ENCODE results near the gene MDGA2. TPM values are rescaled to one million over a fixed set of nuclear protein-coding genes. Genes with fewer than 3 reads are reported as not detected.

Gene MDGA2
- total RNA-seq, 4 donors from 2014 or later = not detected

DNA sequence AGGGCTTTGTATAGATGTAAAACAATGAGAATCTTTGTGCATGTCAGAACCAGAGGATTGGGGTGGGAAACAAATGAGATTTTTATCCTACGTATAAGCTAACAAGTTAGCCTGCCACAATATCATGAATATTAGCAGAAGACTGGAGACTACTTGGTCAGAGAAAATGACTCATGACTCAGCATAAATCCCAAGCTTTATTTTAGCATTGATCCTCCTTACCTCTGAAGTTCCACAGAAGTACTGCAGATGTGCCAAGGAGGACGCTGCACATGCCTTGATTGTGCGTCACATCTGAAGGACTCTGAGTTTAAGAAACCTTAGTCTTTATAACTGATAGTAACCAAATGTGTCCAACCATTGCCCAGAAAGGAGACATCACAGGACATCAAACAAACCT is 789.8 kb downstream of the MDGA2 start:
- TF ChIP-seq POLR2A (IDR thresholded peaks at IDR 0.05) = no peak
- TF ChIP-seq, protein P1, sequence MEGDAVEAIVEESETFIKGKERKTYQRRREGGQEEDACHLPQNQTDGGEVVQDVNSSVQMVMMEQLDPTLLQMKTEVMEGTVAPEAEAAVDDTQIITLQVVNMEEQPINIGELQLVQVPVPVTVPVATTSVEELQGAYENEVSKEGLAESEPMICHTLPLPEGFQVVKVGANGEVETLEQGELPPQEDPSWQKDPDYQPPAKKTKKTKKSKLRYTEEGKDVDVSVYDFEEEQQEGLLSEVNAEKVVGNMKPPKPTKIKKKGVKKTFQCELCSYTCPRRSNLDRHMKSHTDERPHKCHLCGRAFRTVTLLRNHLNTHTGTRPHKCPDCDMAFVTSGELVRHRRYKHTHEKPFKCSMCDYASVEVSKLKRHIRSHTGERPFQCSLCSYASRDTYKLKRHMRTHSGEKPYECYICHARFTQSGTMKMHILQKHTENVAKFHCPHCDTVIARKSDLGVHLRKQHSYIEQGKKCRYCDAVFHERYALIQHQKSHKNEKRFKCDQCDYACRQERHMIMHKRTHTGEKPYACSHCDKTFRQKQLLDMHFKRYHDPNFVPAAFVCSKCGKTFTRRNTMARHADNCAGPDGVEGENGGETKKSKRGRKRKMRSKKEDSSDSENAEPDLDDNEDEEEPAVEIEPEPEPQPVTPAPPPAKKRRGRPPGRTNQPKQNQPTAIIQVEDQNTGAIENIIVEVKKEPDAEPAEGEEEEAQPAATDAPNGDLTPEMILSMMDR (IDR thresholded peaks at IDR 0.05) = no peak
- Histone ChIP-seq H3K27me3 (no peaks in the 10 kb centered on the region), H3K4me3 (no peak overlapping the region), H3K36me3 (no peaks in the 10 kb centered on the region), H3K9me3 (no peaks in the 10 kb centered on the region), H3K27ac (no peak overlapping the region), H3K4me1 (no peaks in the 10 kb centered on the region)
- no peak for DNase-seq

DNA sequence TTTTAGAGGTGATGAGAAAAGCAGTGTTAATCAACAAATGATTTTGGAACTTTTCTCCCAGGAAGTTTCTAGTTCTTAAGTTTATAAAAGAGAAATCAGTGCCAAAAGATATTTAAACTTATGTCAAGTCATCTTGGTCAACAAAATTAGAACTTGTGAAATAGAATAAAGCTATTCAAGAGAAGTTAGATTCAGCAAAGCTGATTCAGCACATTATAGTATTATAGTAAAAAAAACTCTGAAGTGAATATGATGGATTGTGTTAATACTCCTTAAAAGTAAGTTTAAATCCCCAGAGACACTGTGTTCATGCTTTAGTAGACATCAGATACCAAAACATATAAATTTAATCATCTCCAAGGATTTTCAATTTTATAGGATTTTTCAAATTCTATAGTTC is 813.7 kb downstream of the MDGA2 start:
- no peak for TF ChIP-seq POLR2A (IDR thresholded peaks at IDR 0.05)
- TF ChIP-seq, protein P1 (IDR thresholded peaks at IDR 0.05) = no peak
- DNase-seq = no peak

GRCh38 chr14:46840944-46841720 is 834.3 kb downstream of the MDGA2 start:
- no peak for DNase-seq
- Histone ChIP-seq H3K4me1 (no peaks in the 10 kb centered on the region), H3K36me3 (no peaks in the 10 kb centered on the region), H3K4me3 (no peak overlapping the region), H3K9me3 (no peaks in the 10 kb centered on the region), H3K27me3 (no peaks in the 10 kb centered on the region), H3K27ac (no peak overlapping the region)
- no peak for TF ChIP-seq POLR2A (IDR thresholded peaks at IDR 0.05)
- TF ChIP-seq, protein P1 (IDR thresholded peaks at IDR 0.05) = no peak

More for the DNA sequence above, 813.7 kb downstream of the MDGA2 start:
- no peaks in the 10 kb centered on the region for H3K27me3 ChIP-seq
- no peak overlapping the region for H3K4me3 ChIP-seq
- H3K36me3 ChIP-seq = no peaks in the 10 kb centered on the region
- H3K4me1 ChIP-seq = no peaks in the 10 kb centered on the region
- H3K9me3 ChIP-seq = no peaks in the 10 kb centered on the region
- H3K27ac ChIP-seq = no peak overlapping the region

DNA sequence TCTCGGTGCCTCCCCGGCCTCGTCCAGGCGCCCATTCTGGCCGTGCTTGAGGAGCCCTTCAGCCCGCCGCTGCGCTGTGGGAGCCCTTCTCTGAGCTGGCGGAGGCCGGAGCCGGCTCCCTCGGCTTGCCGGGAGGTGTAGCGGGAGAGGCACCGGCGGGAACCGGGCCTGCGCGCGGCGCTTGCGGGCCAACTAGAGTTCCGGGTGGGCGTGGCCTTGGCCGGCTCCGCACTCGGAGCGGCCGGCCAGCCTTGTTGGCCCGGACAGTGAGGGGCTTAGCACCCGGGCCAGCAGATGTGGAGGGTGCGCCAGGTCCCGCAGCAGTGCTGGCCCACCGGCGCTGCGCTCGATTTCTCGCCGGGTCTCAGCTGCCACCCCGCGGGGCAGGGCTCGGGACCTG is 855.1 kb downstream of the MDGA2 start:
- Histone ChIP-seq H3K27ac (no peak overlapping the region), H3K9me3 (no peaks in the 10 kb centered on the region), H3K36me3 (no peaks in the 10 kb centered on the region), H3K4me3 (no peak overlapping the region), H3K4me1 (no peaks in the 10 kb centered on the region), H3K27me3 (no peaks in the 10 kb centered on the region)
- no peak for DNase-seq
- TF ChIP-seq, protein P1 (IDR thresholded peaks at IDR 0.05) = no peak
- no peak for TF ChIP-seq POLR2A (IDR thresholded peaks at IDR 0.05)

- Histone ChIP-seq H3K27ac (no peak overlapping the region), H3K4me1 (no peaks in the 10 kb centered on the region), H3K27me3 (no peaks in the 10 kb centered on the region), H3K4me3 (no peak overlapping the region), H3K36me3 (no peaks in the 10 kb centered on the region), H3K9me3 (no peaks in the 10 kb centered on the region)
- TF ChIP-seq, protein P1 (IDR thresholded peaks at IDR 0.05) = no peak
- TF ChIP-seq POLR2A (IDR thresholded peaks at IDR 0.05) = no peak
- no peak for DNase-seq
Measured at GRCh38 chr14:46819117-46819516, 856.3 kb downstream of the MDGA2 start.

Data from Peyer's patch (tissue), 4 donors.